HG03064 (cell line): ENCODE results near the gene TUBA1C.

Experiments
- ATAC-seq: cut with Tn5 transposase; IDR thresholded peaks from one replicate; pipeline ENCODE4 v1.9.1; 2021; ENCODE audit warnings: low read depth; ENCODE audit not compliant: unreplicated experiment

TUBA1C gene

GRCh38 chr12:49264873-49265792, at the start of gene TUBA1C:
Gene TUBA1C (plus strand): TSS chr12:49265082. CDS start chr12:49265182, 100 bp downstream.
- peak; percentile 78 for ATAC-seq

GRCh38 chr12:49219417-49220026, 45.4 kb upstream of the TUBA1C start:
- ATAC-seq = no peak

GRCh38 chr12:49220972-49221371, 43.9 kb upstream of the TUBA1C start:
- ATAC-seq = no peak

GRCh38 chr12:49223122-49223521, 41.8 kb upstream of the TUBA1C start:
- ATAC-seq = no peak

GRCh38 chr12:49223590-49224369, 41.1 kb upstream of the TUBA1C start:
- no peak for ATAC-seq

GRCh38 chr12:49225576-49226166, 39.2 kb upstream of the TUBA1C start:
- no peak for ATAC-seq

GRCh38 chr12:49227713-49228112, 37.2 kb upstream of the TUBA1C start:
- ATAC-seq = no peak

- ATAC-seq = no peak
Observed at GRCh38 chr12:49228653-49229052, 36.2 kb upstream of the TUBA1C start.

- ATAC-seq = no peak
Observed at GRCh38 chr12:49230176-49230804, 34.6 kb upstream of the TUBA1C start.

- ATAC-seq = no peak
Observed at GRCh38 chr12:49230805-49231194, 34.1 kb upstream of the TUBA1C start.

- ATAC-seq = no peak
Observed at GRCh38 chr12:49231878-49232655, 32.8 kb upstream of the TUBA1C start.

- no peak for ATAC-seq
Observed at GRCh38 chr12:49232940-49233841, 31.7 kb upstream of the TUBA1C start.

GRCh38 chr12:49233842-49234526, 30.9 kb upstream of the TUBA1C start:
- ATAC-seq = no peak

- no peak for ATAC-seq
Observed at GRCh38 chr12:49236423-49236822, 28.5 kb upstream of the TUBA1C start.

GRCh38 chr12:49243631-49244030, 21.3 kb upstream of the TUBA1C start:
- no peak for ATAC-seq

- ATAC-seq = no peak
Observed at GRCh38 chr12:49244176-49244575, 20.7 kb upstream of the TUBA1C start.

- ATAC-seq = no peak
Observed at GRCh38 chr12:49251357-49251756, 13.5 kb upstream of the TUBA1C start.

GRCh38 chr12:49253033-49253623, 11.8 kb upstream of the TUBA1C start:
- ATAC-seq = no peak
